Stimulated activated effector memory CD8-positive, alpha-beta T cell treated with anti-CD3 and anti-CD28 coated beads, Interleukin-12 subunit alpha, Interleukin-12 subunit beta, amount 100 ng/mL, for 72 hours (primary cell): ENCODE data around the gene CYBRD1.
A peak's percentile ranks its signal among the peaks of the same experiment; 100 is the strongest.

Experiments used
- ATAC-seq: fragments of 150-1000 bp; cut with Tn5 transposase; 2 replicates; pipeline ENCODE4 v1.10.0; 2021
- DNase-seq, 2 donors: peaks; one replicate each; pipeline ENCODE4 v3.0.0; 2021 to 2022; ENCODE audit warnings: low spot score in 2 of 2
- H3K27ac Mint-ChIP-seq: one replicate; pipeline ENCODE4 v1.8.0; 2022; ENCODE audit warnings: mild to moderate bottlenecking, mixed read lengths
- H3K36me3 Mint-ChIP-seq: one replicate; pipeline ENCODE4 v1.8.0; 2022; ENCODE audit warnings: mild to moderate bottlenecking, mixed read lengths
- H3K4me1 Mint-ChIP-seq: one replicate; pipeline ENCODE4 v1.8.0; 2022; ENCODE audit warnings: mixed read lengths
- H3K4me3 Mint-ChIP-seq: one replicate; pipeline ENCODE4 v1.8.0; 2022; ENCODE audit warnings: mild to moderate bottlenecking, mixed read lengths
- H3K9me3 Mint-ChIP-seq: one replicate; pipeline ENCODE4 v1.8.0; 2022; ENCODE audit warnings: mixed read lengths

Gene CYBRD1

DNA sequence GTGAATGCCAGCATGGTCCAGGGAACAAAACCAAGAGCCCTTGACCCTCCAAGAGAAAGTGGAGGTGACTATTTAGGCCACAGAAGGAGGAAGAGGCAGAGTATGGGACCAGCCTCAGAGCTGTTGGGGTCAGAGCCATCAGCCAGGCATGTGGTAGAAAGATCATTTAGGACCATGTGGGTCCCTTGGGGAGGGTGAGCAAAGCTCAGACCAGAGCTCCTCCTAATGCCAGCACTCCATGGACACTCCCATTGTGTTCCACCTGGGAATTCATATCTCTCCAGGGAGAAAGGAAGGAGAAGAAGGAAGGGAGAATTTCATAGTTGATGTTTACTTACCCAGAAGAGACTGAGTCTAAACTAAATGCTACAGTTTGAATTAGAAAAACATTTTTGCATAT lies 73.2 kb downstream of the CYBRD1 start:
- DNase-seq, result no peak
- no peak for ATAC-seq
- Mint-ChIP-seq H3K27ac (no peak overlapping the region), H3K9me3 (peaks cover 1% of the 10 kb centered on the region), H3K4me3 (no peak overlapping the region), H3K36me3 (no peaks in the 10 kb centered on the region), H3K4me1 (no peaks in the 10 kb centered on the region)

GRCh38 chr2:171595896-171596295 lies 73.6 kb downstream of the CYBRD1 start:
- no peaks in the 10 kb centered on the region for H3K36me3 Mint-ChIP-seq

DNA sequence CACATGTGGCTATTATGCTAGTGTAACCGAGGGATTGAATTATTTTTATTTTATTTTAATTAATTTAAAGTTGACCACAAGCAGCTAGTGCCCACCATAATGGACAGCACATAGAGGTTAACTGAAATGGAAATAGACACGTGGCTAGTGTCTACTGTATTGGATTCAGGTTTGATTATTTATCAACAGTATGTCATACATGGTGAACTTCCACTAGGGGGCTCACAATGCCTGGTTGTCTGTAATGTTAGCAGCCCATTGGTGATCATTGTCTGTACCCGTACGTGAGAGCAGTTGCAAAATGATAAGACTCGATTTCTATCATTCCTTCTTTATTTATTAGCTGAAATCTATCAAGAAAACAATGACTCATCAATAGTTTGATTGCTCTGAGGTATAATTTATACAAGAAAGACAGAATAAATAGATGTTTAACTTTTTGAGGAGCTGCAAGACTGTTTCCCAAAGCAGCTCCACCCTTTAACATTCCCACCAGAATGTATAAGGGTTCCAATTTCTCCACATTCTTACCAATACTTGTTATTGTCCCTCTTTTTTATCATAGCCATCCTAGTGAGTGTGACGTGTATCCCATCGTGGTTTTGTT lies 76.5 kb downstream of the CYBRD1 start:
- DNase-seq, result peak in 1 of 2 donors; percentile 58
- Mint-ChIP-seq H3K4me1 (no peaks in the 10 kb centered on the region), H3K4me3 (no peak overlapping the region), H3K27ac (peak overlapping the region; percentile 66), H3K36me3 (no peaks in the 10 kb centered on the region), H3K9me3 (no peaks in the 10 kb centered on the region)
- peak; percentile 97 for ATAC-seq

More at GRCh38 chr2:171595896-171596295, 73.6 kb downstream of the CYBRD1 start:
- Mint-ChIP-seq H3K27ac (no peak overlapping the region), H3K9me3 (no peaks in the 10 kb centered on the region), H3K4me3 (no peak overlapping the region), H3K4me1 (no peaks in the 10 kb centered on the region)
- ATAC-seq (no peak), DNase-seq (no peak)

GRCh38 chr2:171600126-171600525 lies 77.9 kb downstream of the CYBRD1 start:
- Mint-ChIP-seq H3K4me3 (no peak overlapping the region), H3K9me3 (no peaks in the 10 kb centered on the region), H3K36me3 (no peaks in the 10 kb centered on the region), H3K4me1 (no peaks in the 10 kb centered on the region), H3K27ac (no peak overlapping the region)
- no peak for DNase-seq
- peak; percentile 12 for ATAC-seq

DNA sequence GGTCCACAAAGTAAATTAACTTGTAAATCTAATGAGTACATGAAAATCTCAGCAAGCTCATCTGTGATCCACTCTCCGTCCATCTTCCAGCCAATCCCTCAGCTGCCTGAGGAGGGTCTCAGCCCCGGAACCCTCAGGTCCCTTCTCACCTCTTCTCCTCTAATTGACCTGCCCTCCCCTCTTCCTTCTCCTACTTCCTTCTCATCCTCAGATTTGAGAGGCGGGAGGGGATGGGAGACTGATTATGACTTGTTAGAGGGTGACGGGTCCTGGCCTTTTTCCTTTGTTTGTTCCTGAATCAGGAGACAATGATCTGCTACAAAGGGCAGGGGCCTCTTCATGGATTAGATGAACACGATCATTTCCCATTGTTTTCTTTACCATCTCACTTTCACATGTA lies 80.1 kb downstream of the CYBRD1 start:
- ATAC-seq (no peak), DNase-seq (no peak)
- H3K4me1 Mint-ChIP-seq, result no peaks in the 10 kb centered on the region
- H3K4me3 Mint-ChIP-seq, result no peak overlapping the region
- H3K27ac Mint-ChIP-seq, result no peak overlapping the region
- no peaks in the 10 kb centered on the region for H3K9me3 Mint-ChIP-seq
- no peaks in the 10 kb centered on the region for H3K36me3 Mint-ChIP-seq
